ENCODE measurements around the gene GPS1.

Gene GPS1

DNA sequence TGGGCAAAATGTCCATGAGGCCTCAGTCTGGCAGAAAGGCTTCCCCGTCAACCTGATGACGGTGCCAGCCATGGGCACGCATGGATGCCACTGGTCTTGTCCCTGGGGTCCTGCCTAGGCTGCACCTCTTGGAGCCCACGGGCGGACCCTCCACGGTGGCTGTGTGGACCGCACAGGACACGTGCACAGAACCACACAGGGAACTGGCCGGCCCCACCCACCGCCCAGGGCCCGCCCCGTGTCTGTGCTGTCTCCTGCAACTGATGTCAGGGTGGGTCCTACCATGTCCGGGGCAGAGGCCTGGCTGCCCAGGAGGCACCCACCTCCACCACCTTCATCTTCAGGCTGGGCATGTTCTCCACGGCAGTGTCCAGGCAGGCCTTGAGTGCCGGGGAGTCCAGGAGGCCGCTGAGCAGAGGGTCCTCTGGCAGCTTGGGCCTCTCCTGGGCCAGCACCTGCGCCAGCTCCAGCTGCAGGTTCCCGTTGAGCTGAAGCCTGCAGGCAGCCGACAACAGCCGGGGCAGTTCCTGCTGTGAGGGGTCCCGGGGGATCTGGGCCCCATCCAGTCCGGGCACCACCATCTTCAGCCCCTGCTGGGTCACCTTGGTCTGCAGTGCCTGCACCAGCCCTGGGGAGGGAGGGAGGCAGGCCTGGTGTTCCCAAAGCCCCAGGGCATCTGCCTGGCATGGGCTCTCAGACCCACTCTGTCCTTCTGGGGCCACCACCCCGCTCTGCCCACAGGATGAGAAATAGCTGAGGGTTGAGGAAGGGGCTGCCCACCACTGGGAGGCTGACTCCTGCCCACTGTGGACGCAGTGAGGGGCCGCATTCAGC is 34.5 kb downstream of the GPS1 start:
- Histone ChIP-seq H3K4me1 (ENCODE audit: control insufficient read depth in 2 of 2, insufficient read depth in 2 of 2, low read length in 2 of 2) (no peaks in the 10 kb centered on the region), H3K9ac (ENCODE audit: low read depth in 1 of 2, low read length in 2 of 2) (no peak overlapping the region), H3K27me3 (ENCODE audit: control insufficient read depth in 2 of 2, insufficient read depth in 2 of 2, low read length in 2 of 2) (no peaks in the 10 kb centered on the region), H3K4me3 (ENCODE audit: low read length in 2 of 2) (no peak overlapping the region), H3K36me3 (ENCODE audit: control insufficient read depth in 2 of 2, insufficient read depth in 2 of 2, low read length in 2 of 2) (peaks cover 51 to 78% of the 10 kb centered on the region in 2 donors), H3K9me3 (ENCODE audit: control insufficient read depth in 2 of 2, low read length in 2 of 2) (no peaks in the 10 kb centered on the region), H3K27ac (ENCODE audit: low read depth in 2 of 2, low read length in 2 of 2) (no peak overlapping the region)

DNA sequence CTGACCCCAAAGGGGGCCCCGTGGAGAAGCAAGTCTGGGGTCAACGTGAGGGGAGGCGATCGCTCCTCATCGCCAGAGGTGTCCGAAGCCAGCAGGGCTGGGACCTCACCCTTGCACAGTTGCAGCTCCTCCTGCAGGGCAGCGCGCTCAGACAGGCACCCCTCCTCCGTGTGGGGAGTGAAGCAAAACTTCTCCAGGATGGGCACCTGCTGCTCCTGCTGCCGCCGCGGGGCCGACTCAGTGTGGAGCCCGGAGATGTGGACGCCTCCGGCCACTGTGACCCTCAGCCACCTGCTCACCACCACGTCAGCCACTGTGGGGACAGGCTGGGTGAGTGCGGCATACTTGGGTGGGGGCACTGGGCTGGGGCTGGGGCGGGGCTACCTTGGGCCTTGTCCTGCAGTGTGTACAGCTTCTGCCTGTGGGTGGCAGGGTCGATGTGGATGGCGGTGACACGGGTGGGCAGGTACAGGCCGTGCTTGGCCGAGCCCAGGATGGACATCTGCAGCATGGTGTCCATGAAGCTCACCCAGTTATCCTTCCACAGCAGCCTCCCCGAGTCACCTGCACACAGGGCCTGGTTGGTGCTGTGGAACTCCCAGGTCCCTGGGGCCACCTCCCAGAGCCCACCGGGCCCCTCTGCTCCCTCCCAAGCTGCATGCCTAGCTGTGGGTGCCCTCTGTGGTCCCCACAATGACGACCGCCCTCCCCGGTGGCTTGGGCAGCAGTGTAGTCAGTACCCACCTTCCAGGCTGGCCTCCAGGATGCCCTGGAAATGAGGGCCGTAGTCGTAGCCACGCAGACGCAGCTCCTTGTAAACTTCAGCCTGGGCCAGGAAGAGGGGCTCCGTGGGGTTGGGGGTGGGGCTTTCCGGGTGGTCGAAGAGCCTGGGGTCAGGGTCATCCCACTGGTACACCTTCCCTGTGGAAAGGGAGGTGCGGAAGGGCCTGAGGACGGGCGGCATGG is 35.5 kb downstream of the GPS1 start:
- H3K4me3 ChIP-seq (ENCODE audit: low read length in 2 of 2) = no peak overlapping the region
- no peaks in the 10 kb centered on the region for H3K9me3 ChIP-seq (ENCODE audit: control insufficient read depth in 2 of 2, low read length in 2 of 2)
- H3K4me1 ChIP-seq (ENCODE audit: control insufficient read depth in 2 of 2, insufficient read depth in 2 of 2, low read length in 2 of 2) = no peaks in the 10 kb centered on the region
- peaks cover 52 to 85% of the 10 kb centered on the region in 2 donors for H3K36me3 ChIP-seq (ENCODE audit: control insufficient read depth in 2 of 2, insufficient read depth in 2 of 2, low read length in 2 of 2)
- H3K27me3 ChIP-seq (ENCODE audit: control insufficient read depth in 2 of 2, insufficient read depth in 2 of 2, low read length in 2 of 2) = no peaks in the 10 kb centered on the region
- no peak overlapping the region for H3K27ac ChIP-seq (ENCODE audit: low read depth in 2 of 2, low read length in 2 of 2)
- H3K9ac ChIP-seq (ENCODE audit: low read depth in 1 of 2, low read length in 2 of 2) = no peak overlapping the region

DNA sequence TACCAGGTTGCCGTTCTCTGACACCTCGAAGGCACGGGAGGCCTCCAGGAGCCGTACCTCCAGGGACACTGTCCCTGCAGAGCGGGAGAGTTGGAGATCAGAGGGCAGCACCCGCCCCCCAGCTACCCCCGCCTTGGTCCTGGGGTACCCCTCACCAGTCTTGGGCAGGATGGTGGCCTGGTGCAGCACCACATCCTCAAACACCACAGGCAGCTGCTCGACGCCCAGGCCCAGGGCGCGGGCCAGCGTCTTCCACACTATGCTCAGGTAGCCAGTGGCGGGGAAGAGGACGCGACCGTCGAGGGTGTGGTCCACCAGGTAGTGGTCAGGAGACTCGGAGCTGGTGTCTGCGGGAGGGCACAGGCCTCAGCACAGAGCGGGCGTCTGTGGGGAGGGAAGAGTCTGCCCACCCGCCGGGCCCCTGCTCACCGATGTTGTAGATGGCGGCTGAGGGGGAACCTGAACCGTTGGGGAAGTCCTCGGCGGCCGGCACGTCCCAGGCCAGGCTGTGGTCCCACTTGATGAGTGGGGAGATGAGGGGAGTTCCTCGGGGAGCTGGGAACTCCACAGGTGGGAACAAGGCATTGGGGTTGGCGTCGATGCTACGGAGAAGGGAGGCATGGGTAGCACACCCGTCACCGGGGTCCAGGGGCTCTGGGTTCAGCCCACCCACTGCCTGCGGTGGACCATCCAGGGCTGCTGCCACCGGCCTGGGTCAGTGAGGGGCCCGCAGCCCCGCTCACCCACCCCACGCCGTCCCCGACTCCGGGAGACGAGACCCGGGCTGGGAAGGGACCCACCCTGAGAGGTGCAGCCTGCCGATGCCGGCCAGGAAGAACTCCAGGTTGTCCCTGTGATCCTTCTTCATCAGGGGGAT is 36.5 kb downstream of the GPS1 start:
- Histone ChIP-seq H3K4me1 (ENCODE audit: control insufficient read depth in 2 of 2, insufficient read depth in 2 of 2, low read length in 2 of 2) (no peaks in the 10 kb centered on the region), H3K27me3 (ENCODE audit: control insufficient read depth in 2 of 2, insufficient read depth in 2 of 2, low read length in 2 of 2) (no peaks in the 10 kb centered on the region), H3K9me3 (ENCODE audit: control insufficient read depth in 2 of 2, low read length in 2 of 2) (no peaks in the 10 kb centered on the region), H3K36me3 (ENCODE audit: control insufficient read depth in 2 of 2, insufficient read depth in 2 of 2, low read length in 2 of 2) (peaks cover 47 to 82% of the 10 kb centered on the region in 2 donors), H3K9ac (ENCODE audit: low read depth in 1 of 2, low read length in 2 of 2) (no peak overlapping the region), H3K27ac (ENCODE audit: low read depth in 2 of 2, low read length in 2 of 2) (no peak overlapping the region), H3K4me3 (ENCODE audit: low read length in 2 of 2) (no peak overlapping the region)

DNA sequence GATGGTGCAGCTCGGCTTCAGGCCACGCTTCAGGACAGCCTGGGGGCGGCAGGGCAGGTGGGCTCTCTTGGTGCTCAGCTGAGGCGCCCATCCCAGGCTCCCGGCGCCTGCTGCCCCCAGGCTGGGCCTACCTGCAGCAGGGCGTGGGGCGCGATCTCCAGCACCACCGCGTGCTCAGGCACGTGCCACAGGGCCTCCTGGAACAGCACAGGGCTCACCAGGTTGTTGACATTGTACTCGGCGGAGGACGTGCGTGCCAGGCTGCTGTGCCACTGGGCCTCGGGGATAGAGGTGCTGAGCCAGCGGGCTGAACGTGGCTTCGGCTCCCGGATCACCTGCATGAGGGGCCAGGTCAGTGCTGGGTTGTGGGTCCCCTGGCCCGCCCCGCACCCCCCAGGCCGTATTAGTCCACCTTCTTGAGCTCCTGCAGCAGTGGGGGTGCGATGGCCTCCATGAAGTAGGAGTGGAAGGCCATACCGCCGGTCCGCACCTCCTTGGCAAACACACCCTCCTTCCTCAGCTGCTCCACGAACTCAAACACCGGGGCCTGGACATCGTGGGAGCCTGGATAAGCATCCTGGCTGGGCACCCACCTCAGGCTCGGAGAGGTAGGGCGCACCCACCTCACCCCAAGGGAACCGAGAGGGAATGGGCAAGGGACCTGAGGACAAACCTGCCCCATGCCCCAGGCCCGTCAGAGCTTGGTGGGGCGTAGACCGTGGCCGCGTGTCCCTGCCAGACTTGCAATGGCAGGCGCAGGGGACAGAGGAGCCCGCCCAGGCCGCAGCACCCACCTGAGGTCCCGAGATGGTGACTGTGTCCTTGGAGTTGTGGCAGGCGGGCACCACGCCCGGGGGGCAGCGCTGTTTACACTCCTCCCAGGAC is 37.4 kb downstream of the GPS1 start:
- Histone ChIP-seq H3K27me3 (ENCODE audit: control insufficient read depth in 2 of 2, insufficient read depth in 2 of 2, low read length in 2 of 2) (no peaks in the 10 kb centered on the region), H3K27ac (ENCODE audit: low read depth in 2 of 2, low read length in 2 of 2) (no peak overlapping the region), H3K4me3 (ENCODE audit: low read length in 2 of 2) (no peak overlapping the region), H3K4me1 (ENCODE audit: control insufficient read depth in 2 of 2, insufficient read depth in 2 of 2, low read length in 2 of 2) (no peaks in the 10 kb centered on the region), H3K9ac (ENCODE audit: low read depth in 1 of 2, low read length in 2 of 2) (no peak overlapping the region), H3K9me3 (ENCODE audit: control insufficient read depth in 2 of 2, low read length in 2 of 2) (no peaks in the 10 kb centered on the region), H3K36me3 (ENCODE audit: control insufficient read depth in 2 of 2, insufficient read depth in 2 of 2, low read length in 2 of 2) (peaks cover 46 to 80% of the 10 kb centered on the region in 2 donors)

DNA sequence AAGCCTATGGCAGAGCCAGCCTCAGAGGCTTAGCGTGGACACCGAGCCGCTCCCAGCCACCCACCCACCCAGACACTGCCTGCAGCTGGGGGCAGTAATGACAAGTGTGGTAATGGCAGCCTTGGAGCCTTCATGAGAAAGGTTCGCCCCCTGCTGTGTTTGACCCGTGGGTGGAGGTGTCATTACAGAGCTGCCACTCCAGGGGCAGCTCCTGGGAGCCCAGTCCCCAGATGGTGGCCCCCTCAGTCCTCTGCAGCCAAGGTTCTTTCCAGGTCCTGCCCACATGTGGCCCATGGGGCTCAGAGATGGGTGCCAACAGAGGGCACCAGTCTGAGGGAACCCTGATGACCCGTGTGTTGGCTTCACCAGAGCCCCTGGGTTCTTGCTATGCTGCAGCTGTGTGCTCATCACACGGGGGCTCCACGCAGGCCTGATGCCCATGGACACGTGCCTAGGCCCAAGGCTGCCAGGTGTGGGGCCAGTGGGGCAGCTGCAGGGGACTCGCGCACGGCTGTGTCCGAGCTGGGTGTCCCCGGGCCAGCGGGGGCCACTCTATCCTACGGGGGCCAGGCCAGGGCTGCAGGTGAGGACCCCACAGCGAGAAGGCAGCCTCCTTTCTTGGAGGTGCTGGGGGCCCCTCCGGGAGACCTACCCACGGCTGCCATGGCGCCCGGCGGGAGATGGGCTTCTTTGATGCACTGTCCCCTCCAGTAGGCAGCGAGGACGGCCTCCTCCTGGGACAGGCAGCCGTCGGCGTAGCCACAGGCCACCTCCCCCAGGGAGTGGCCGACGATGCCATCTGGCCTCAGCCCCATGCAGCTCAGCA is 38.2 kb downstream of the GPS1 start:
- H3K36me3 ChIP-seq (ENCODE audit: control insufficient read depth in 2 of 2, insufficient read depth in 2 of 2, low read length in 2 of 2) = peaks cover 49 to 72% of the 10 kb centered on the region in 2 donors
- H3K9ac ChIP-seq (ENCODE audit: low read depth in 1 of 2, low read length in 2 of 2) = no peak overlapping the region
- no peaks in the 10 kb centered on the region for H3K27me3 ChIP-seq (ENCODE audit: control insufficient read depth in 2 of 2, insufficient read depth in 2 of 2, low read length in 2 of 2)
- H3K27ac ChIP-seq (ENCODE audit: low read depth in 2 of 2, low read length in 2 of 2) = no peak overlapping the region
- H3K4me1 ChIP-seq (ENCODE audit: control insufficient read depth in 2 of 2, insufficient read depth in 2 of 2, low read length in 2 of 2) = no peaks in the 10 kb centered on the region
- no peaks in the 10 kb centered on the region for H3K9me3 ChIP-seq (ENCODE audit: control insufficient read depth in 2 of 2, low read length in 2 of 2)
- no peak overlapping the region for H3K4me3 ChIP-seq (ENCODE audit: low read length in 2 of 2)

DNA sequence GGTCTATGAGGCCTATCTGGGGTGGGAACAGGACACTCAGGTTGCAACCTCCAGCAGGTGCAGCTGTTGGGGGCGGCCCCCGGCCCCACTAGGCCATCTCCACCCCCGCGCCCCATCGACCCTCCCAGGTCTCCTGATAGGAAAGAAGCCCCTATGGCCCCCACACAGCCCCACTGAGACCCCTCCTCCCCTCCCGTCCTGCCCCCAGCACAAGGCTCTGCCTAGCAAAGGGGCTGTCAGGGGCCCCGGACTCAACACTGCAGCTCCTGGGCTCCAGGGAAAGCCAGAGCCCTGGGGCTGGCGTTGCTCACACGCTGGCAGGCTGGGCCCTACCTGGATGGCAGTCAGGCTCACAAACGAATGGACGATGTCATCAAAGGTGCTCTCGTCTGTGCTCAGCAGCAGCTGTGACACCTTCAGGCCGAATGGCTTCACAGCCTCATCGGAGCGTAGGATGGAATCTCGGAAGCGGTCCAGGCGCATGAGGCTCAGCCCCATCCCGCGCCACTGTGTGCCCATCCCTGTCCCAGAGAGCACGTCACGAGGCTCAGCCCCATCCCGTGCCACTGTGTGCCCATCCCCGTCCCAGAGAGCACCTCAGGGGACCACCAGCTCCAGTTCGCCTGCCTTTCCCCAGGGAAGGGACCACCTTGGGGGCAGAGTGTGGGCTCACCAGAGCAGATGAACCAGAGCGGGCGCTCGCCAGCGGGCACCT is 39.0 kb downstream of the GPS1 start:
- Histone ChIP-seq H3K9ac (ENCODE audit: low read depth in 1 of 2, low read length in 2 of 2) (no peak overlapping the region), H3K36me3 (ENCODE audit: control insufficient read depth in 2 of 2, insufficient read depth in 2 of 2, low read length in 2 of 2) (peaks cover 48 to 69% of the 10 kb centered on the region in 2 donors)

DNA sequence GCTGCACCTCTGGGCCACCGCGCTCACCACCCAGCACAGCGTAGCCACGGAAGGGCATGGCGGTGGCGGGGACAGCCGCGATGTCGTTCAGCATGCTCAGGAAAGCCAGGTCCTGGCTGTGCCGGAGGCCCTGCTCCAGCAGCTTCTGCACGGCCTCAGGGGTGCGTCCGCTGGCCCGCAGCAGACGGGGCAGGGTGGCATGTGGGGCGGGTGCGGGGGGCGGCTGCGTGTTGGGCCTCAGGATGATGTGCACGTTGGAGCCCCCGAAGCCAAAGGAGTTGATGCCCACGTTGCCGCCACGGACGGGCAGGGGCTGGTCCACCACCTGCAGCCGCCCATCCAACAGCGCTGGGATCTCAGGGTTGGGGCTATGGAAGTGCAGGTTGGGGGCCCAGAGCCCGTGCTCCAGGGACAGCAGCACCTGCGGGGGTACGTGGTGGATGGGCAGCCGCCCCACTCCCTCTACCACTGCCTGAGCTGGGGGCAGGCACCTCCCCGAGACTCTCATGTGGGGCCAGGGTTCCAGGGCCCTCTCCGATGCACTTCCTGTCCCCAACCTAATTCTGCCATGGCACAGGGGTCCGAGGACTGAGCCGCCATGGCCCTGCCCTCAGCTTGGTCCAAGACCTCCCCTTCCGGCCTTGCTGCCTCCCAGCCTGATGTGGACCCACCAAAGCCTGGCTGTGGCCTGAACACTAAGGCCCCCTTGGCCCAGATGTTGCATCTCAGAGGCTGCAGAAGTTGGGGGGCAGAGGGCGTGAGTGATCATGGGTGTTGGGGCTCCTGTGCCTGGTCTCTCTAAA is 39.8 kb downstream of the GPS1 start:
- Histone ChIP-seq H3K27ac (ENCODE audit: low read depth in 2 of 2, low read length in 2 of 2) (no peak overlapping the region), H3K9me3 (ENCODE audit: control insufficient read depth in 2 of 2, low read length in 2 of 2) (no peaks in the 10 kb centered on the region), H3K4me1 (ENCODE audit: control insufficient read depth in 2 of 2, insufficient read depth in 2 of 2, low read length in 2 of 2) (peaks cover under 1 to 2% of the 10 kb centered on the region in 2 donors), H3K36me3 (ENCODE audit: control insufficient read depth in 2 of 2, insufficient read depth in 2 of 2, low read length in 2 of 2) (peaks cover 46 to 62% of the 10 kb centered on the region in 2 donors), H3K4me3 (ENCODE audit: low read length in 2 of 2) (no peak overlapping the region), H3K27me3 (ENCODE audit: control insufficient read depth in 2 of 2, insufficient read depth in 2 of 2, low read length in 2 of 2) (no peaks in the 10 kb centered on the region), H3K9ac (ENCODE audit: low read depth in 1 of 2, low read length in 2 of 2) (no peak overlapping the region)

More for the DNA sequence above, 39.0 kb downstream of the GPS1 start:
- no peaks in the 10 kb centered on the region for H3K9me3 ChIP-seq (ENCODE audit: control insufficient read depth in 2 of 2, low read length in 2 of 2)
- H3K27me3 ChIP-seq (ENCODE audit: control insufficient read depth in 2 of 2, insufficient read depth in 2 of 2, low read length in 2 of 2) = no peaks in the 10 kb centered on the region
- H3K4me1 ChIP-seq (ENCODE audit: control insufficient read depth in 2 of 2, insufficient read depth in 2 of 2, low read length in 2 of 2) = no peaks in the 10 kb centered on the region
- H3K4me3 ChIP-seq (ENCODE audit: low read length in 2 of 2) = no peak overlapping the region
- H3K27ac ChIP-seq (ENCODE audit: low read depth in 2 of 2, low read length in 2 of 2) = no peak overlapping the region
